C4-2B (cell line): ENCODE results near the gene POLE.

Experiments used
- H3K27ac ChIP-seq: fragments of 450-650 bp; 2 replicates; pipeline ENCODE4 v1.5.1; 2017
- CTCF ChIP-seq: fragments of 450-650 bp; conservative IDR thresholded peaks from 2 replicates; pipeline ENCODE4 v1.5.1; 2017; ENCODE audit warnings: mild to moderate bottlenecking
- ZFX ChIP-seq: fragments of 450-650 bp; IDR thresholded peaks from 2 replicates; pipeline ENCODE4 v1.6.1; 2017

Gene POLE

GRCh38 chr12:132606927-132607326, 80.2 kb downstream of the POLE start:
- TF ChIP-seq ZFX (no peak), CTCF (no peak)
- H3K27ac ChIP-seq, result no peak overlapping the region

DNA sequence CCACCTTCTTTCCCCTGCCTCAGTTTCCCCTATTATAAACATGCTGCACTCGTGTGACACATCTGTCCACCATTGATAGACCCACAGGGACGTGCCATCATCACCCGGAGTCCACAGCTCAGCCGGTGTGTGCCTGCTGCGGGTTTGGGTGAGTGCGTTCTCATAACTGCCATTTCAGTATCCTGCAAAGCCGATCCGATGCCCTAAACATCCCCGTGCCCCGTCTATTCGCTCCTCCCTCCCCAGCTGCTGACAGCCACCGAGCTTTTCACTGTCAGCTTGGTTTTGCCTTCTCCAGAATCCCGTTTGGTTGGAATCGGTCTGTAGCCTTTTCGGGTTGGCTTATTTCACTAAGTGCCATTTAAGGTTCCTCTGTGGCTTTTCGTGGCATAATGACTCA, 80.7 kb downstream of the POLE start:
- TF ChIP-seq CTCF, result no peak
- TF ChIP-seq ZFX, result no peak
- H3K27ac ChIP-seq, result no peak overlapping the region

DNA sequence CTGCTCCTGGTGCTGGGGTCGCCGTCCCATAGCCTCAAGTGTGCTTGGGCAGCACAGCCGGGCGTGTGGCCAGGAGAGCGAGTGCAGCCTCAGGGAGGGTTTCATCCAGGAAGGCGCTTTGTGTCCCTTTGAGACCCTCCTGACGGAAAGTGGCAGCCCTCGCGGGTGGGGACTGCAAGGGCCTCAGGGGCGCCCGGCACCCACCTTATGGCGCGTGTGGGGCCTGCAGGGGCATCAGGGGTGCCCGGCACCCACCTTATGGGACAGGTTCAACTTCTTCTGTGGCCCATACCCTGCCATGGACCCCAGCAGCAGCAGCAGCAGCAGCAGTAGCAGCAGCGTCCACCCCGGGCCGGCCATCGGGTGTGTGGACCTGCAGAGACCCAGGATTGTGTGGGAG, 81.2 kb downstream of the POLE start:
- no peak overlapping the region for H3K27ac ChIP-seq
- no peak for TF ChIP-seq ZFX
- TF ChIP-seq CTCF, result no peak

- no peak overlapping the region for H3K27ac ChIP-seq
- no peak for TF ChIP-seq CTCF
Observed at GRCh38 chr12:132604668-132605441, 82.3 kb downstream of the POLE start.

DNA sequence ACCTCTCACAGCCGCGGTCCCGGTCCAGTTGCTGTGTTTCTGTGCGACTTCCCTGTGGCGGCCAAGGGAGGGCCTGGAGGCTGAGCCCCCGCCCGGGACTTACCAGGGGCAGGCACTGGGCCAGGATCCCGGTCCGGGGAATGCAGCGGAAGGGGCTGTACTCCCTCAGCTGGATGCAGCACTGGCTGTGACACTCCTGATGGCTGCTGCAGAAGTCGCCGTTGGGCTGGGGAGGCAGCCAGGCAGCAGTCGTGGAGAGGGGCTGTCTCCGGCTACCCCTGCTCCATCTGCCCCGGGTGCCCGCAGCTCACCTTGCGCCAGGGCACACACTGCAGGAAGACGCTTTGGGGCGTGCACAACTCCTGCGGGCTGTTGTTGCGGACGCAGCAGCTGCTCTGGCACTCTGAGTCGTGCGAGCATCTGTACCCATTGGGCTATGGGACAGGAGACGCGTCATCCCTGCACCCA, 83.0 kb downstream of the POLE start:
- TF ChIP-seq CTCF (no peak), ZFX (no peak)

DNA sequence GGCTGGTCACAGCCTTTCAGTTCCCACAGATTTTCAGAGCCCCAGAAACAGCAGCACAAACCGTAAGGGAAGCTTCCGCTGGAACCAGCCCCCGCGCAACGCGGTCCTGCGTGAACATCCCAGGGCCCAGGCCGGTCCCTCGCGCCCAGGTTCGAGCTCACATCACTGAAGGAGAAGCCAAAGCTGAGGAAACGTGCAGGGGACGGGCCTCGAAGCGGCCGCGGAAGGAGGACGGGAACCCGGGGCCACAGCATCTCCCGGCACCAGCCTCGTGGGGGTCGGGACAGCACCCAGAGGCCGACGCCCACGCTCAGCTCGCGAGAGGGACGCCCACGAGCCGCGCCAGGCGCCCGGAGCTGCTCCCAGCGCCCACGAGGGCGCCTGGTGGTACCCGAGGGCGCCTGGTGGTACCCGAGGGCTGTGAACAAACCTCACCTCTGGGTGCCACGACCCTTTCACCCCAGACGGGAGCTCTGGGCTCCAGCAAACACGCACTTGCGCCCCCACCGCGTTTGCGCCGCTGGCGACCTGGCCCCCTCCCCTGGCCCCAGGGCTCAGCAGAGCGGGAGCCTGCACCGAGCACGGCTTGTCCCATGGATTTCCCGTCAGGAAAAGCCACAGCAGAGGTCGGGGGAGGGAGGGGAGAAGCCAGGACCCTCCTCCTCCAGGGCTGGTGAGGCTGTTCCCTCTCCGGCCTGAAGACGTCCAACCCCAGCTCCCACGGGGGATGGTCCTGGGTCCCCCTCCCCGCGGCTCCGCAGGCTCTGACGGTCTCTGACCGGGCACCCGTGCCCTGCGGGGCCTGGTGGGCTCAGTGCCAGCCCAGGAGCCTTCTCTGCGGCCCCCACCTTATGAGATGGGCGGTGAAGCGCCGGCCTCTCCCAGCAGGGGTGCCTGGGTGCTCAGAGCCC, 83.6 kb downstream of the POLE start:
- H3K27ac ChIP-seq, result no peak overlapping the region
- no peak for TF ChIP-seq ZFX
- no peak for TF ChIP-seq CTCF

More for the DNA sequence above, 83.0 kb downstream of the POLE start:
- no peak overlapping the region for H3K27ac ChIP-seq
